RPMI7951 (cell line): Measurements from ENCODE around the gene SENP6. TPM values are rescaled to one million over a fixed set of nuclear protein-coding genes. Genes with fewer than 3 reads are reported as not detected.
"Not testable (repeated sequence)": the region's sequence is repeated elsewhere in the genome, so short reads cannot be mapped to it uniquely, and the experiment has no call there.

Experiments
- DNase-seq: peaks from one replicate; pipeline ENCODE4 v3.0.0-alpha.2; 2012; ENCODE audit warnings: low read depth
- total RNA-seq: library from RNA; depleted of rRNA; stranded (reverse); fragments of >200 nt; shearing (Covaris generic); gene quantifications from 2 replicates; pipeline ENCODE4 v1.2.3, GENCODE V29; 2014

The SENP6 gene
- total RNA-seq, 1 experiment from 2014 or later, result 66.2 TPM

DNA sequence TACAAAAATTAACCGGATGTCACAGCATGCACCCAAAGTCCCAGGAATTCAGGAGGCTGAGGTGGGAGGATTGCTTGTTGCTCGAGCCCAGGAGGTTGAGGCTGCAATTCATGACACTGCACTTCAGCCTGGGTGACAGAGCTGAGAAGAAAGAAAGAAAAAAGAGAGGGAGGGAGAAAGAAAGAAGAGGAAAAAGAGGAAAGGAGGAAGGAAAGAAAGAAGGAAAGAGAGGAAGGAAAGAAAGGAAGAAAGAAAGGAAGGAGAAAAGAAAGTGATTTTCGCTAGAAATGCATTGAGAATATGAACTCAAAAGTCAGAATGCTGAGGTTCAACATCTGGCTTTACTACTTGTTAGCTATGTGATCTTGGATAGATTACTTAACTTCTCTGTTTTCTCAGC, 6.6 kb downstream of the SENP6 start:
- no peak for DNase-seq

DNA sequence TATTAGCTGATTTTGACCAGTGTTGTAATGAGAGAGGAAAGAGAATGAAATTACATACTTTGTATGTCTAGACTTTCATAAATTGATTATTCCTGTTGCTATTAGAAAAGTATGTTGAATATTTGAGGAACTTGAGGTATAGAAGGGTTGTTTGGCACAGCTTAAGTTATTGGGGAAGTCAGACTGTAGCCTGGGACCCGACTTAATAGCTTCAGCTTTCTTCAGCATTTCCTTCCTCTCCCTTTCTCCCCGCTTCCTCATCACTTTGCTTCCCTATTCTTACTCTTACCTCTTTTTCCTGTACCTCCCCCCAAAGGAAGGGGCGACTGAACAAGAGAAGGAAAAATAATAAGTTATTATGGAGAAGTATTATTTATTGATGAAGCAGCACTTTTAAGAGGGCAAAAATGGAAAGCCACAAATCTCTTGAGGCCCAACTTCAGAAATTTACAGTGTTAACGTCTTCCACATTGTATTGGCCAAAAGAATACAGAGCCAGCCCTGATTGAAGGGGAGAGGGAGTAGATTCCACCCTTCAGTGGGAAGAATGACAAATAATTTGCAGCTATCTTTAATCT, 7.4 kb downstream of the SENP6 start:
- no peak for DNase-seq

DNA sequence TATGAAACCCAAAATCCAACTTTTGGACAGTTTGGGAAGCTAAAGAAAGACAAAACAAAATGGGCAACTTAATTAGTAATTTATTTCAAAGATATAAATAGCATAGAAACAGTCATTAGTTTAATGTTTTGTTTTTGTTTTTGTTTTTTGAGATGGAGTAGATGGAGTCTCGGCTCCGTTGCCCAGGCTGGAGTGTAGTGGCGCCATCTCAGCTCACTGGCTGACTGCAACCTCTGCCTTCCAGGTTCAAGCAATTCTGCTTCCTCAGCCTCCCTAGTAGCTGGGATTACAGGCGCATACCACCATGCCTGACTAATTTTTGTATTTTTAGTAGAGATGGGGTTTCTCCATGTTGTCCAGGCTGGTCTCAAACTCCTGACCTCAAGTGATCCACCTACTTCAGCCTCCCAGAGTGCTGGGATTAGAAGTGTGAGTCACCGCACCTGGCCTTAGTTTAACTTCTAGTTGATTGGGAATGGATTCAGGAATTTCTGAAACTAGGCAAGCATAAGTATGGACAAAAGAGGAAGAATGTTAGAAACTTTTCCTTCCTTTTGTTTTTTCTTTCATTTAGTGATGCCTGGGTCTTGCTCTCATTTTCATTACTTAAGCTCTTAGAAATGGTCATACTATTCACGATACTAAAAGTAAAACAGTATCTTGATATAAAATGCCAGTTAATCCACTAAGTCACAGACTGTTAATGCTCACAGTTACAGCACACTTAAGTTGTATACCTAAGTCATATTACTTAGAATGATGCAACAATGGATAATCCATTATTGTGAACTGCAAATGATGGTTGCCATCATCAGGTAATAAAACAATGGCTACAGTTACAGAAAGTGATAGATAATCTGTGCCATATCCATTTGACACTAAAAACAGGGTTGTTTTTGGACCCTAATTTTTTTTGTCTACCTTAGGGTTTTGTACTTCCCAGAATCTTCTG, 8.2 kb downstream of the SENP6 start:
- DNase-seq, result peak; percentile 31

DNA sequence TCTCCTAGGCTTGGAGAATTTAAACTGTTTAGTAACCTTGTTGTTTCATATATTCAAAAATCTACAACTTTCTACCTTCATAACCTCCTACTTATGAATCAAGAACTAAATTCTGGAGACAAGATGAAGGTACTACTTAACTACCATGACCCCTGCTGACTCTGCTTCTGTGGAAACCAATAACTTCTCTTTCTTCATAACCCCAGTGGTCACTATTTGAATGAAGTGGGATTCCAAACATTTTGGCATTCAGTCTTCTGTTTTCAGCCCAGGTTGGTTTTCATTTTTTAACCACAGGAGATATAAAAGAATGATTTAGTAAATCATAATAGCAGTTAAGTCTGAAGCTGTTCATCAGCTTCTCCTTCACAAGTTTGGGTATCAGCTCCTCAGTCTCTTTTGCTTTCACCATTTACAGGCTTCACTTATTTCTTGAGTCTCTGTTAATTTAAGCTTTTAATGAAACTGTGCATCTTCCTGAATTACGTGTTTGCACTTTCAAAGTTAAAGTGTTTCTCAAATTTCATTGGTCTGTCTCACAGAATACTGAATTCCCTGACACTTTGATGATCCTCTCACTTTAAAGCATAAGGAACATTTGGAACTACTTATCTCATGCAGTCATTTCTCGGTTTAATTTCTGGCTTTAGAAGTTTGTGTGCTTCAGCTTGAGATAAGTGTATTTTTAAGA, 9.5 kb downstream of the SENP6 start:
- no peak for DNase-seq

DNA sequence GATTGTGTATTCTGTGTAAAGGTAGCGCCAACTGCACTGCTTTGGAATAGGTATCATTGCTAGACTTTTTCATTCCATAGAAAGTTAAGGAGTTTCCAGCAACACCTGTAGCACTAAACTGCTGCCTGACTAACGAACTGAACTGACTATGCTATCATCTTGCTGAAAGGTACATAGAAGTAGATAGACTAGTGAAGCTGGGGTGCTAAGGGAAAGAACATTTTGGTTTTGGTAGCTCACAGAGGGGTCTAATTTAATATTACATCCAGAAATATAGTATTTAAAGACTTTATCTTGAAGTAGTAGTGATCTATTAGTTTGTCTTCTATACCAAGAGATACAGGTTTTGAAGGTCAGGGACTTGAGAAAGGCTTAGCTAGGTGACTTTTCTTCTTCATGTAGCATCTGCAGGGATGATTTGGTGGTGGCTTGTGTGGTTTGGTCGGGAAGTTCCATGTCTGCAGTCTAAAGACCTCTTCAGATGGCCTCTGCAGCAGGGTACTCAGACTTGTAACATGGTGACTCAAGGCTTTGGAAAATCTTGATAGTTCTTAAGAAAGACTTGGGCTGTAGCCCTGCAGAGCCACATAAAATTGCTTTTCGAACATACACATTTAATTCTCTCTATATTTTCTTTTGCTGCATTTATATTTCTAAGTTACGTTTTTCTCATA, 10.2 kb downstream of the SENP6 start:
- no peak for DNase-seq

DNA sequence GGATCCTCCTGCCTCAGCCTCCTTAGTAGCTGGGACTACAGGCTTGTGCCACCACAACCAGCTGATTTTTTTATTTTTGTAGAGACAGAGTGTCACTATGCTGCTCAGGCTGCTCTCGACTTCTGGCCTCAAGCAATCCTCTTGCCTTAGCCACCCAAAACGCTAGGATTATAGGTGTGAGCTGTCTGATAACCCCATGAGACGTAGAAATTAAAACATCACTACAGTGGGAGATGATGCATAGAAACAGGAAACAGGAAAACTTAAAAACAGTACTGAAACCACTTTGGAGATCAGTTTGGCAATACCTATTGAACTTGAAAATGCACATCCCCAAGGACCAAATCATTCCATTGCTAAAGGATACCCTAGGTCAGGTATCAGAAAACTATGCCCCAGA, 10.8 kb downstream of the SENP6 start:
- no peak for DNase-seq

DNA sequence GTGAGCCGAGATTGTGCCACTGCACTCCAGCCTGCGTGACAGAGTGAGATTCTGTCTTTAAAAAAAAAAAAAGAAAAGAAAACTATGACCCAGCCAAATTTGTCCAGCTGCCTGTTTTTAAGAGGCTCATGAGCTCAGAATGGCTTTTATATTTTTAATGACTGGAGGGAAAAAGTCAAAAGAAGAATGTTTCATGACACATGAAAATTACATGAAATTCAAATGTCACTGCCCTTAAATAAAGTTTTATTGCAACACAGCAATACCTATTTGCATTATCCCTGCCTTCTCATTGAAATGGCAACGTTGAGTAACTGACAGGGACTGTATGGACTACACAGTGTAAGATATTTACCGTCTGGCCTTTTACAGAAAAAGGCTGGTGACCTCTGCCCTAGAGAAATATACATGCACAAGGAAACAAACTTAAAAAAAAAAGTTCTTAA, 11.4 kb downstream of the SENP6 start:
- DNase-seq, result no peak

DNA sequence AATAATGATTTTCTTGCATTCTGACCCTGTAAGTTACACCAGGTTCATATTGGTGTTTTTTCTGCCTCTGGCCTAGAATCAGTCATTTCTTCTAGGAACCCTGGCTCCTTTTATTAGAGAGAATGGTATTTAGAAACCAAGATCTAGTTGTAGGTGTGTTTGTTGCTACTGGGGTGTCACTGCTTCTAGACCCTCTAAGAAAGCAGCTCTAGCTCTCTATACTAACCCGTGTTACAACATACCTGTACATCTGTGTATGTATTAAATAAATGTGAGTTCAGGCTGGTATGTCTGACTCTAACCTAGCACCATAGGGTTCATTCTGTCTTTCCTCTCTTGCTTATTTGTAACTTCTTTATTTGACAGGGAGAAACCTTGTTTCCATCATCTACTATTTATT, 16.8 kb downstream of the SENP6 start:
- DNase-seq, result no peak

DNA sequence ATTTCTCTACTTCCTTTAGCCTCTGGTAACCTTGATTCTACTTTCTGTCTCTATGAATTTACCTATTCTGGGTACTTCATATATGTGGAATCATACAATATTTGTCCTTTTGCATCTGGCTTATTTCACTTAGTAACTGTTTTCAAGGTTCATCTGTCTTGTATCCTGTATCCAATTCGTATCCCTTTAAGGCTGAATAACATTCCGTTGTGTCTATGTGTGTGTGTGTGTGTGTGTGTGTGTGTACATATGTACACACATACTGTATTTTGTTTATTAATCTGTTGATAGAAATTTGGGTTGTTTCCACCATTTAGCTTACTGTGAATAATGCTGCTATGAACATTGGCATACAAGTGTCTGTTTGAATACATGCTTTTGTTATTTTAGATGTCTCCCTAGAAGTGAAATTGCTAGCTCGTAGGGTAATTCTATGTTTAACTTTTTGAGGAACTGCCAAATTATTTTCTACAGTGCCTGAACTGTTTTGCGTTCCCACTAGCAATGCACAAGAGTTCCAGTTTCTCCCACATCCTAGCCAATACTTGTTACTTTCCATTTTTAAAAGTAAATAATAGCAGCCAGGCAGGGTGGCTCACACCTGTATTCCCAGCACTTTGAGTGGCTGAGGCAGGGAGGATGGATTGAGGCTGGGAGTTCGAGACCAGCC, 17.7 kb downstream of the SENP6 start:
- no peak for DNase-seq

DNA sequence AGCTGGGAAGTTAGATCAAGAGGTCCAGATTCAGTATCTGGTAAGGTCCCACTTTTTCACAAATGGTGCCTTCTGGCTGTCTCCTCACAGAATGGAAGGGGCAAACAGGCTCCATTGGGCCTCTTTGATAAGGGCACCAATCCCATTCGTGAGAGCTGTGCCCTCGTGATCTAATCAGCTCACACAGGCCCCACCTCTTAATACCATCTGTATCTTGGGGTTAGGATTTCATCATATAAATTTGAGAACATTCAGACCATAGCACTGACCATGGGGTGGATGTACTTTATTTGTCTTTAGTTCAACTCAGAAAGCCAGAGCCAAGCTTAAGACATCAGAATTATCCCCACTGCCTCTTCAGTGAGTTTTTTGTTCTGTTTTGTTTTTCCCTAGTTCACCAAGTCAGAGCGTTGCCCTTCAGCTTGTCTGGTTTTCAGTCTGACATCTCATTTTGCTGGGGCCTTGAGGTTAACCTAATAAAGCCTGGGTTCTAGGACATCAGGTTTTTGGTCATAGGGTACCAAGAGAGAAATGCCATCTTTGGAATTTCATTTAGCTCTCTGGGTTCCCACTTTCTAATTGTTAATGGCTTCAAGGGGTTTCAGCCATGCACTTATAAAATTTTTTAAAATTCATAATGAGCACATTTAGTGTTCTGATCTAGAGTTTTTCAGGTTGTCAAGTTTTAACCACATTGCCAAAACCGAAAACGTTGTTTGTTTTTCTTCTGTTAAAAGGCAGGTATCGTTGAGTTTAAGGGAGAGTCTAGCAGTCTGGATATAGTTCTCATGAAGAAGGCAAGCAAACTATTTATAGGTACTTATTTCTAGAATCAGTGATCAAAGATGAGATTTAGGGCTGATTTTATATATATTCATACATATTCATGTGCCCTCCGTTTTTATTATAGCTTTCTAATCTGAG, 19.0 kb downstream of the SENP6 start:
- no peak for DNase-seq

DNA sequence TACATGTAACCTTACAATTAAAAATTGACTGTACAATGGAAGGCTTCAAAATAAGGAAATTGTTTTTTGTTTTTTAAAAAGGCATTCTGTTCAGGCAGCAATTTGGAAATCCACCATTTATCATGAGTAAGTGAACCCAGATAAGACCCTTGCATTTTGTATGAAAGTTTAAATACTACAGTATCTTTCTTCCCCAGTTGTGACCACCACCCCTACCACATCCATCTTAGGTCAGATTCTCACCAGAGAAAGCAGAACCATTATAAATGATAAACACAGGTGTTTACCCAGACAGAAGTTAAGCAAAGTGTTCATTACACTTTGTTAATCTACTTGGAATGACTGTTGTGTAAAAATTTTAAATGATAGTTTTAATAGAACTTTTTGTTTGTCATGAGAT, 20.2 kb downstream of the SENP6 start:
- DNase-seq, result no peak

DNA sequence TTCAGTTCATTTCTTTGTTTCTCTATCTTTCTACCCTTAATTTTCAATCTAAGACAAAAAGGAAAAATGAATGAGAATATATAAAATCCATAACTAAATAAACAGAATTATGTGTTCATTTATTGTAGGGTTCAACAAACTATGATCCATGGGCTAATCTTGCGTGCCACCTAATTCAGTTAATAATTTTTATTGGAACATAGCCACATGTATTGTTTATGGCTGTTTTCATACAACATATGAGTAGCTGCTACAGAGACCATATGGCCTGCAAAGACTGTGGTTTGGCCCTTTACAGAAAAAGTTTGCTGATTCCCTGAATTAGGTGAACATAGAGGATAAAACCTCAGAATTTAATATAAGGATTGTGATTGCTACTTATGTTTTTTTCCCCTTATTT, 21.8 kb downstream of the SENP6 start:
- no peak for DNase-seq

DNA sequence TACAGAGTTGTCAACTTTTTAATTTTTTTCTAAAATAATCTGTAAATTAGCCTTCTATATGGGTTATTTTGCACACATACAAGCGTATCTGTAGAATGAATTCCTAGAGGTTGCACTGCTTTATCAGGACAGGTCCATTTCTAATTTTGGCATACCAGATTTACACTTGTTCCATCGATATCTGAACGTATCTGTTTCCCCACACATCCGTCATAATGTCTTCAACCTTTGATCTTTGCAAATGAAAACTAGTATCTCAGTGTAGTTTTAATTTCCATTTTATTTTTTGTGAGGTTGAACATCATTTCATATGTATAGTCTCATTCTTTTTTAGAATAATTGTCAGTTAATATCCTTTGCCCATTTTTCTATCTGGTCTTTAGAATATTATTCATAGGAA, 22.7 kb downstream of the SENP6 start:
- no peak for DNase-seq

DNA sequence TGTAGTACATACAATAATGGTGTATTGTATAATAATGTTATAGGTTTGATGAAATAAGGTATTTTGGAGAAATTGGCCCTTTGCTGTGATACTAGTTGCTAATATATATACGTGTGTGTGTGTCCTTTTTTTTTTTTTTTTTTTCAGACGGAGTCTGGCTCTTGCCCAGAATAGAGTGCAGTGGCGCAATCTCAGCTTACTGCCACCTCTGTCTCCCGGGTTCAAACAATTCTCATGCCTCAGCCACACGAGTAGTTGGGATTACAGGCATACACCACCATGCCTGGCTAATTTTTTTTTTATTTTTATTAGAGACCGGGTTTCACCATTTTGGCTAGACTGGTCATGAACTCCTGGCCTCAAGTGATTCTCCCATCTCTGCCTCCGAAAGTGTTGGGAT, 23.3 kb downstream of the SENP6 start:
- no peak for DNase-seq

DNA sequence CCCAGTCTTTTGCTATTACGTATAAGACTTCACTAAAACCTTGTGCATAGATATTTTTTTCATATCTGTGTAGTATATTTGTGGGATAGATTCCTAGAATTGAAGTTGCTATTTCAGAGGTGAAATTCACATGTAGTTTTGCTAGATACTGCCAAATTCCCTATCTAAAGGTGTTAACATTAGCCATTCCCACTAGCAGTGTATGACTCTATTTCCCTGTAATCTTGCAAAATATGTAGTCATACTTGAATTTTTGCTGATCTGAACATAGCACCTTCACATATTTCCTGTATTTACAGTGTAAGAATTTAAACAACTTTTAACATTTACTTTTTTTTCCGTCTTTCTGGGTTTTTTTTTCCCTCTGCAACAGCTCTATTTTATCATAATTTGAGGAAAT, 24.9 kb downstream of the SENP6 start:
- DNase-seq, result no peak

DNA sequence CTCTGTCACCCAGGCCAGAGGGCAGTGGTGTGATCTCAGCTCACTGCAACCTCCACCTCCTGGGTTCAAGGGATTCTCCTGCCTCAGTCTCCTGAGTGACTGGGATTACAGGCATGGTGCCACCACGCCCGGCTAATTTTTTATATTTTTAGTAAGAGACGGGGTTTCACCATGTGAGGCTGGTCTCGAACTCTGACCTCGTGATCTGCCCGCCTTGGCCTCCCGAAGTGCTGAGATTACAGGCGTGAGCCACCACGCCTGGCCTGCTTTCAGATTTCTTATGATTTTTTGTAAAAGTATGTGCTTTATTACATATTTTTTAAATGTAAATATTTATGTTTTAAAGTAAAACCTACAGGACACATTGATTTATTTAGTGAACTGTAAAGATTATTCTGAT, 26.0 kb downstream of the SENP6 start:
- DNase-seq, result not testable (repeated sequence)

DNA sequence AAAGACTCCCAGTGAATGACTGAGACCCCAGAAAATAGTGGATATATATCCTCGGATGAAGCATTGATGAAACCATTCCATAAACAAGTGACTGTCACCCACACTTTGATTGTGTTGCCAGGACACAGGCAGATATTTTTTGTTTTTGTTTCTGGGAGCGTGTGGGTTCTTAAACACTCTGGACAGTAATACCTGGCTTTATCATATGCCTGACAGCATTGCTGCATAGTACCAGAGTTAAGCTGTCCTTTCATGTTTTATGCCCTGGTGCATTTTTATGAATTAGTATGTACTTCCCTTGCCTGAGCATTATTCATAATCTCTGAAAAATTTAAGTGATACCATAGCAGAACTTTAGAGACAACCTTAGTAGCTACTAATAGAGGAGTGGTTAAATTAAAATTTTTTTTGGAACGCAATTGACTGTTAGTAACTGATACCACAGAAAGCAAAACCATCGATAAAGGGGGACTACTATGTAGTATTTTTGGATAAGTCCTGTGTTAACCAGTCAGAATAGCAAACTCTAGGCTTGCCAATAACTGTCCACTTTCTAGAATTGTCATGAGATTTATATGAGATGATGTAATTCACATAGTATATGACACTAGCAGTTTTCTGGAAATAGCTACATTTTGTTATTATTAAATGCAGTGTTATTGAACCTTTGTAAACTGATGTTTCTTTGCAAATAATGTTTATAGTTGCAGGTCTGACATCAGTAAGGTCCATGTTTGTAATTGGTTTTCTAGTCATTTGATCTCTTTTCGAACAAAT, 30.4 kb downstream of the SENP6 start:
- no peak for DNase-seq

DNA sequence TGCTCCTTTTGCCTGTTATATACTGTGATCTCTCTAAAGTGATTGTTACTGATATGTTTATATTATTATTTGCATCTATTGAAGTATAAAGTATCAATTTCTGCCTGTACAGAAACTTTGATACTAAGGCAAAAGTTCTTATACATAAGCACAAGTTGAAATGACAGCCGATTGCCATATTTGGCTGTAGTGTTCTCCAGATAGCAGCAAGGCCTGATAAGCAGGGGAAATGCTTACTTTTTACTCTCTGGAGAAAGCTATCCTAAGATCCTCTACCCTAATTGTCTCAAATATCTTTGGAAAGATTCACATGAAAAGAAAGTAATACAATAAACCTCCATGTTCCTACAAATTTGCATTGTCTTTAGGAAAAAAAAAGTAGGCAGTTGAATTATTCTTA, 31.4 kb downstream of the SENP6 start:
- DNase-seq, result no peak

DNA sequence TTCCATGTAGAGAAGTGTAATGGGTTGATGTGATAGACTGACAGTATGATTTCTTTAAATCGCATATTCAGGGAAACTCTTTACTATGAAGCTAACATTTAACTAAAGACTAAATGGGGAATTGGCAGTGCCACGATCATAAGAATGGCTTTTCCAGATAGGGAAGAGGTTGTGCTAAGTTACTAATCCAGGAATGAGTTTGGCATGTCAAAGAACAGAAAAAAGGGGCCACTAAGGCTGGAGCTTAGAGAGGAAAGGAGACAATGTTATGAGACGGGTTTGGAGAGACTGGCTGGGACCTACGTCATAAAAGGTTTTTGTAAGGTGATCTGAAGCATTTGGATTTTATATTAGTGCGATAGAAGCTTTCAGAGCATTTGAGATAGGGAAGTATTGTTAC, 40.6 kb downstream of the SENP6 start:
- DNase-seq, result no peak

DNA sequence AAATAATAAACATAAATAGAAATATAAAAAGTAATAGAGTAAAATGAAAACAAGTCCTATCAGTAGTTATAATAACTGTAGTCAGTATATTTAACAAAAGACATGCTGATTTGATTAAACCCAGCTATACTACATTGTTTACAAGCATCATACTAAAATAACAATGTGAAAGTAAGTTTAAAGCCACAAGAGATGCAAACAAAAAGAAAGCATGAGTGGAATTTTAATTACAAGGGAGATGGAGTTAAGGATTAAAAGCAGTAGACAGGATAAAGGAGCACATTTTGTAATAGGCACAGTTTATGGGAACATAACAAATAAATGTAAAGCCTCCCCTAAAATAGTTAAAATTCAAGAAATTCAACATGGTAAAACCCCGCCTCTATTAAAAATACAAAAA, 41.5 kb downstream of the SENP6 start:
- no peak for DNase-seq
